Glutamatergic neuron (in vitro differentiated cells): Measurements from ENCODE around the gene PI4K2A. TPM values are rescaled to one million over a fixed set of nuclear protein-coding genes. Genes with fewer than 3 reads are reported as not detected.

ENCODE experiments used
- DNase-seq: peaks from one replicate; pipeline ENCODE4 v3.0.0; 2022
- H3K27ac Mint-ChIP-seq: one replicate; pipeline ENCODE4 v1.8.0; 2020; ENCODE audit warnings: mild to moderate bottlenecking, mixed read lengths, inconsistent platforms; ENCODE audit not compliant: unreplicated experiment
- H3K27me3 Mint-ChIP-seq: one replicate; pipeline ENCODE4 v1.8.0; 2020; ENCODE audit warnings: mild to moderate bottlenecking, moderate library complexity, mixed read lengths, inconsistent platforms; ENCODE audit not compliant: unreplicated experiment
- H3K36me3 Mint-ChIP-seq: one replicate; pipeline ENCODE4 v1.8.0; 2020; ENCODE audit warnings: mild to moderate bottlenecking, mixed read lengths, inconsistent platforms; ENCODE audit not compliant: unreplicated experiment
- H3K4me1 Mint-ChIP-seq: one replicate; pipeline ENCODE4 v1.8.0; 2020; ENCODE audit warnings: mild to moderate bottlenecking, low read depth, mixed read lengths, inconsistent platforms; ENCODE audit not compliant: unreplicated experiment
- H3K4me3 Mint-ChIP-seq: one replicate; pipeline ENCODE4 v1.8.0; 2020; ENCODE audit warnings: mild to moderate bottlenecking, mixed read lengths, inconsistent platforms; ENCODE audit not compliant: unreplicated experiment
- H3K9me3 Mint-ChIP-seq: one replicate; pipeline ENCODE4 v1.8.0; 2020; ENCODE audit warnings: mild to moderate bottlenecking, moderate library complexity, mixed read lengths, inconsistent platforms; ENCODE audit not compliant: unreplicated experiment
- CTCF ChIP-seq: fragments of 200-600 bp; sonication (generic); IDR thresholded peaks from one replicate; pipeline ENCODE4 v1.5.0; 2021; ENCODE audit not compliant: partially characterized antibody, unreplicated experiment
- total RNA-seq: library from RNA; stranded (reverse); fragmentation: NEBNext Ultra II Directional; extraction: Animal tissue kit (Norgen Biotek cat#: 25700); gene quantifications from one replicate; pipeline ENCODE4 v1.2.1, GENCODE V29; 2021; ENCODE audit not compliant: unreplicated experiment

The PI4K2A gene
- total RNA-seq, 1 donor from 2014 or later: 17.9 TPM

- DNase-seq: no peak
- peak overlapping the region; percentile 78 for H3K27ac Mint-ChIP-seq
- H3K9me3 Mint-ChIP-seq: no peaks in the 10 kb centered on the region
- H3K4me3 Mint-ChIP-seq: no peak overlapping the region
- H3K36me3 Mint-ChIP-seq: peaks cover 5% of the 10 kb centered on the region
- H3K4me1 Mint-ChIP-seq: peaks cover 7% of the 10 kb centered on the region
- no peak for TF ChIP-seq CTCF
- H3K27me3 Mint-ChIP-seq: peaks cover 4% of the 10 kb centered on the region
Observed at GRCh38 chr10:97659589-97659988, 19.1 kb downstream of the PI4K2A start.

GRCh38 chr10:97664282-97664850, 23.9 kb downstream of the PI4K2A start:
- H3K9me3 Mint-ChIP-seq: no peaks in the 10 kb centered on the region
- DNase-seq: no peak
- no peak overlapping the region for H3K4me3 Mint-ChIP-seq
- H3K36me3 Mint-ChIP-seq: peaks cover 5% of the 10 kb centered on the region
- H3K4me1 Mint-ChIP-seq: peaks cover 5% of the 10 kb centered on the region
- TF ChIP-seq CTCF: no peak
- H3K27ac Mint-ChIP-seq: no peak overlapping the region
- peaks cover 4% of the 10 kb centered on the region for H3K27me3 Mint-ChIP-seq

GRCh38 chr10:97666992-97667391, 26.5 kb downstream of the PI4K2A start:
- no peak for TF ChIP-seq CTCF
- no peak for DNase-seq
- Mint-ChIP-seq H3K9me3 (no peaks in the 10 kb centered on the region), H3K4me1 (no peaks in the 10 kb centered on the region), H3K27ac (no peak overlapping the region), H3K36me3 (peaks cover 5% of the 10 kb centered on the region), H3K27me3 (peaks cover 2% of the 10 kb centered on the region), H3K4me3 (no peak overlapping the region)

GRCh38 chr10:97667463-97667862, 27.0 kb downstream of the PI4K2A start:
- Mint-ChIP-seq H3K4me3 (no peak overlapping the region), H3K27me3 (peaks cover 2% of the 10 kb centered on the region), H3K4me1 (no peaks in the 10 kb centered on the region), H3K36me3 (peaks cover 5% of the 10 kb centered on the region), H3K9me3 (no peaks in the 10 kb centered on the region), H3K27ac (no peak overlapping the region)
- no peak for TF ChIP-seq CTCF
- DNase-seq: no peak

GRCh38 chr10:97669571-97669970, 29.1 kb downstream of the PI4K2A start:
- H3K27ac Mint-ChIP-seq: no peak overlapping the region
- peaks cover 2% of the 10 kb centered on the region for H3K27me3 Mint-ChIP-seq
- no peak overlapping the region for H3K4me3 Mint-ChIP-seq
- TF ChIP-seq CTCF: no peak
- no peaks in the 10 kb centered on the region for H3K4me1 Mint-ChIP-seq
- DNase-seq: no peak
- no peaks in the 10 kb centered on the region for H3K36me3 Mint-ChIP-seq
- H3K9me3 Mint-ChIP-seq: no peaks in the 10 kb centered on the region
